HG02885 (cell line): Measurements from ENCODE around the gene SMIM22.
A peak's percentile ranks its signal among the peaks of the same experiment; 100 is the strongest.

Source experiments
- ATAC-seq: cut with Tn5 transposase; IDR thresholded peaks from one replicate; pipeline ENCODE4 v1.9.1; 2021; ENCODE audit warnings: mild to moderate bottlenecking; ENCODE audit not compliant: unreplicated experiment, poor library complexity

SMIM22 gene

GRCh38 chr16:4792951-4793513, 2.1 kb upstream of the SMIM22 start:
- no peak for ATAC-seq

GRCh38 chr16:4795828-4796572, 831 bp downstream of the SMIM22 start:
- no peak for ATAC-seq

- no peak for ATAC-seq
These were observed 2.0 kb downstream of the SMIM22 start for GRCh38 chr16:4796982-4797804.

GRCh38 chr16:4797805-4798252, 2.7 kb downstream of the SMIM22 start:
- ATAC-seq, result no peak

- ATAC-seq, result no peak
These were observed 3.3 kb downstream of the SMIM22 start for GRCh38 chr16:4798456-4798855.

GRCh38 chr16:4799171-4799855, 4.1 kb downstream of the SMIM22 start:
- ATAC-seq, result no peak

- no peak for ATAC-seq
These were observed 5.3 kb downstream of the SMIM22 start for GRCh38 chr16:4800290-4801041.

GRCh38 chr16:4801051-4801961, 6.1 kb downstream of the SMIM22 start:
- ATAC-seq, result no peak

GRCh38 chr16:4801962-4802658, 6.9 kb downstream of the SMIM22 start, which contains the start of gene ROGDI:
ROGDI (minus strand) TSS chr16:4802633; CDS start chr16:4802571, 62 bp downstream.
- peak; percentile 56 for ATAC-seq

- ATAC-seq, result peak; percentile 91
These were observed 7.6 kb downstream of the SMIM22 start for GRCh38 chr16:4802659-4803287.

GRCh38 chr16:4803401-4803844, 8.3 kb downstream of the SMIM22 start:
- no peak for ATAC-seq

- no peak for ATAC-seq
These were observed 9.0 kb downstream of the SMIM22 start for GRCh38 chr16:4803898-4804762.

GRCh38 chr16:4805231-4805630, 10.1 kb downstream of the SMIM22 start:
- ATAC-seq, result no peak

GRCh38 chr16:4806280-4806679, 11.1 kb downstream of the SMIM22 start:
- no peak for ATAC-seq

GRCh38 chr16:4811242-4811641, 16.1 kb downstream of the SMIM22 start:
- ATAC-seq, result no peak

GRCh38 chr16:4811773-4812172, 16.6 kb downstream of the SMIM22 start:
- ATAC-seq, result no peak
